Measurements from ENCODE around the gene HNRNPM.

Gene HNRNPM

DNA sequence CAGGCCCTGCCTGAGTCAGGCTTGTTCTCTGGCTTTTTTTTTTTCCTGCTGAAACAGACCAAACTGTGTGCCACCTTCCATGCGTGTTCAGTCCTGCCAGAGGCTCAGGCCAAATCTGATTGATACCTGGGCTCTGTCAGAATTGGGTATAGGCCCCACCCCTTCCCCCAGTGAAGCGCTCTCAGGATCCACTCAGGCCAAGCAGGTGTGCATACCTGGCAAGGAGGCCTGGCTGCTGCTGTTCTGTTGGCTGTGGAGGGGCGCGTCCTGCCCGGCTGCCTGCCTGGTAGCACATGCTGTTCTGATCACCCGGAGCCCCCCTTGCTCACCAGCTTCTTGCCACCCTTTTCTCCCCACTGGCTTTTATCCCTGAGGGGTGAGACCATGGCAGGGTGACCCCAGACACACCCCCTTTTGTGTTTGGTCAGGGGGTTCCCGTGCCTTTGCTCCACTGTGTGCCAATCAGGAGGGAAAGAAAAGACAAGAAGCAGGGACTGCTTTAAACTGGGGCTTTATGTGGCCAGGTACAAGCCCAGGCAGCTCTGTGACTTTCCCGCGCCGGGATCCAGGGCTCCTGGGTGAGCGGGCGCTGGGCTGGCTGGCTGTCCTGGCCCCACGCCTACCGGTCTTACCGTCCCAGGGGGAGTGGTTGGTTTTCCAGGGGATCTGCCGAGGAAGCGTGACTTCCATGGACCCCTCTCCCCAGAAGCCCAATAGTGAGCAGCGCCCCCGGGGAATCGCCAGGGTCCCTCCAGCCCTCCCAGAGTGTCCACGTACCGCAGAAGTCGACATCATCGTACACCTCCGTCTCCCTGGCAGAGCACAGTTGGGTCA lies 45.0 kb downstream of the HNRNPM start:
- Histone ChIP-seq H2AK5ac (ENCODE audit: low read length) (no peak overlapping the region), H2BK12ac (ENCODE audit: low read length) (no peak overlapping the region), H3K14ac (ENCODE audit: low read length) (no peak overlapping the region), H3K36me3 (ENCODE audit: control insufficient read depth in 1 of 2, insufficient read depth in 2 of 2, low read length in 2 of 2) (peaks cover 52 to 57% of the 10 kb centered on the region in 2 experiments), H3K27me3 (ENCODE audit: insufficient read depth, low read length) (no peaks in the 10 kb centered on the region), H2AFZ (ENCODE audit: insufficient read depth, low read length, poor library complexity) (no peak overlapping the region), H3K4me3 (ENCODE audit: low read depth, low read length) (no peak overlapping the region), H4K12ac (ENCODE audit: low read depth, low read length) (no peak overlapping the region), H3K23ac (ENCODE audit: low read length) (no peak overlapping the region), H2BK120ac (ENCODE audit: insufficient read depth, low read length, poor library complexity) (no peak overlapping the region), H2BK5ac (ENCODE audit: low read depth, low read length, poor library complexity) (no peak overlapping the region), H3K4me1 (ENCODE audit: control insufficient read depth in 1 of 2, insufficient read depth in 2 of 2, low read length in 2 of 2) (no peaks in the 10 kb centered on the region), H3K9ac (ENCODE audit: low read length) (no peak overlapping the region), H4K91ac (ENCODE audit: low read depth, low read length) (no peak overlapping the region), H3K27ac (ENCODE audit: low read depth, low read length) (no peak overlapping the region), H3K79me2 (ENCODE audit: control insufficient read depth, insufficient read depth, low read length, poor library complexity) (no peaks in the 10 kb centered on the region), H3K9me3 (ENCODE audit: insufficient read depth, low read depth, low read length) (peaks cover 6% of the 10 kb centered on the region), H3K4ac (ENCODE audit: low read depth, low read length) (no peak overlapping the region), H3K4me2 (ENCODE audit: low read length) (no peak overlapping the region), H3K79me1 (ENCODE audit: low read length) (no peaks in the 10 kb centered on the region), H4K8ac (ENCODE audit: low read depth, low read length) (no peak overlapping the region), H3K18ac (ENCODE audit: low read length) (no peak overlapping the region)
- no CpG with 5 or more reads among the region's 25 CpGs for WGBS (ENCODE audit: extremely low coverage, insufficient coverage, insufficient read length)
- no peak for DNase-seq

DNA sequence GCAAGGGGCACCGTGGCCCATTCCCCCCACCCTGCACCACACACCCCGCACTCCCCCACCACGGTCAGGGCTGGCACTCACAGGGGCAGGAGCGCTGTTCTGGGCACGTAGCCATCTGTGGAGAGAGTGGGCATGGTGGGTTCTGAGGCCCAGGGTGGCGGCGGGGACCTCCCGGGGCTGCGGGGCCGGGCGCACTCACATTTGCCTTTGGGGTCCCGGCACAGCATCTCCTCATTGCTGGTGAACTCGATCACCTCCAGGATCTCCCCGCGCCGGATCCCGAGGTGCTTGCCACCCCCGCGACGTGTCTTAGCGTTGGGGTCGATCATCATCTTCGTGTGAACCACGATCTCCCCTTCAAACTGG lies 45.6 kb downstream of the HNRNPM start:
- WGBS (ENCODE audit: extremely low coverage, insufficient coverage, insufficient read length), result no CpG with 5 or more reads among the region's 24 CpGs
- no peak overlapping the region for H2BK5ac ChIP-seq (ENCODE audit: low read depth, low read length, poor library complexity)
- no peak overlapping the region for H4K8ac ChIP-seq (ENCODE audit: low read depth, low read length)

GRCh38 chr19:8490873-8491272 lies 46.1 kb downstream of the HNRNPM start:
- no peaks in the 10 kb centered on the region for H3K27me3 ChIP-seq (ENCODE audit: insufficient read depth, low read length)
- no peak overlapping the region for H2BK5ac ChIP-seq (ENCODE audit: low read depth, low read length, poor library complexity)
- H2AFZ ChIP-seq (ENCODE audit: insufficient read depth, low read length, poor library complexity), result no peak overlapping the region
- H3K4me1 ChIP-seq (ENCODE audit: control insufficient read depth in 1 of 2, insufficient read depth in 2 of 2, low read length in 2 of 2), result no peaks in the 10 kb centered on the region
- no peak overlapping the region for H4K12ac ChIP-seq (ENCODE audit: low read depth, low read length)
- H3K9ac ChIP-seq (ENCODE audit: low read length), result no peak overlapping the region
- DNase-seq, result no peak
- no peak overlapping the region for H3K14ac ChIP-seq (ENCODE audit: low read length)
- H3K4ac ChIP-seq (ENCODE audit: low read depth, low read length), result no peak overlapping the region
- H2BK120ac ChIP-seq (ENCODE audit: insufficient read depth, low read length, poor library complexity), result no peak overlapping the region
- H3K79me2 ChIP-seq (ENCODE audit: control insufficient read depth, insufficient read depth, low read length, poor library complexity), result no peaks in the 10 kb centered on the region
- H3K36me3 ChIP-seq (ENCODE audit: control insufficient read depth in 1 of 2, insufficient read depth in 2 of 2, low read length in 2 of 2), result peaks cover 41 to 46% of the 10 kb centered on the region in 2 experiments
- no peak overlapping the region for H3K4me3 ChIP-seq (ENCODE audit: low read depth, low read length)
- peaks cover 2% of the 10 kb centered on the region for H3K9me3 ChIP-seq (ENCODE audit: insufficient read depth, low read depth, low read length)
- no peak overlapping the region for H2BK12ac ChIP-seq (ENCODE audit: low read length)
- no peak overlapping the region for H4K8ac ChIP-seq (ENCODE audit: low read depth, low read length)
- no peak overlapping the region for H3K18ac ChIP-seq (ENCODE audit: low read length)
- no peak overlapping the region for H4K91ac ChIP-seq (ENCODE audit: low read depth, low read length)
- H3K79me1 ChIP-seq (ENCODE audit: low read length), result no peaks in the 10 kb centered on the region
- no peak overlapping the region for H2AK5ac ChIP-seq (ENCODE audit: low read length)
- no CpG with 5 or more reads among the region's 12 CpGs for WGBS (ENCODE audit: extremely low coverage, insufficient coverage, insufficient read length)
- H3K4me2 ChIP-seq (ENCODE audit: low read length), result no peak overlapping the region
- no peak overlapping the region for H3K27ac ChIP-seq (ENCODE audit: low read depth, low read length)
- H3K23ac ChIP-seq (ENCODE audit: low read length), result no peak overlapping the region

More for the DNA sequence above, 45.6 kb downstream of the HNRNPM start:
- H4K12ac ChIP-seq (ENCODE audit: low read depth, low read length), result no peak overlapping the region
- H3K4ac ChIP-seq (ENCODE audit: low read depth, low read length), result no peak overlapping the region
- H2AK5ac ChIP-seq (ENCODE audit: low read length), result no peak overlapping the region
- DNase-seq, result no peak
- H2AFZ ChIP-seq (ENCODE audit: insufficient read depth, low read length, poor library complexity), result no peak overlapping the region
- no peak overlapping the region for H3K23ac ChIP-seq (ENCODE audit: low read length)
- no peak overlapping the region for H4K91ac ChIP-seq (ENCODE audit: low read depth, low read length)
- no peak overlapping the region for H2BK120ac ChIP-seq (ENCODE audit: insufficient read depth, low read length, poor library complexity)
- H3K36me3 ChIP-seq (ENCODE audit: control insufficient read depth in 1 of 2, insufficient read depth in 2 of 2, low read length in 2 of 2), result peaks cover 46 to 51% of the 10 kb centered on the region in 2 experiments
- no peak overlapping the region for H3K4me3 ChIP-seq (ENCODE audit: low read depth, low read length)
- H3K79me2 ChIP-seq (ENCODE audit: control insufficient read depth, insufficient read depth, low read length, poor library complexity), result no peaks in the 10 kb centered on the region
- H3K18ac ChIP-seq (ENCODE audit: low read length), result no peak overlapping the region
- no peak overlapping the region for H2BK12ac ChIP-seq (ENCODE audit: low read length)
- H3K4me2 ChIP-seq (ENCODE audit: low read length), result no peak overlapping the region
- no peaks in the 10 kb centered on the region for H3K27me3 ChIP-seq (ENCODE audit: insufficient read depth, low read length)
- no peak overlapping the region for H3K27ac ChIP-seq (ENCODE audit: low read depth, low read length)
- no peak overlapping the region for H3K14ac ChIP-seq (ENCODE audit: low read length)
- no peaks in the 10 kb centered on the region for H3K4me1 ChIP-seq (ENCODE audit: control insufficient read depth in 1 of 2, insufficient read depth in 2 of 2, low read length in 2 of 2)
- no peaks in the 10 kb centered on the region for H3K79me1 ChIP-seq (ENCODE audit: low read length)
- peaks cover 5% of the 10 kb centered on the region for H3K9me3 ChIP-seq (ENCODE audit: insufficient read depth, low read depth, low read length)
- H3K9ac ChIP-seq (ENCODE audit: low read length), result no peak overlapping the region

- DNase-seq, result no peak
- Histone ChIP-seq H3K23ac (ENCODE audit: low read length) (no peak overlapping the region), H2BK120ac (ENCODE audit: insufficient read depth, low read length, poor library complexity) (no peak overlapping the region)
Measured at GRCh38 chr19:8491574-8491973, 46.8 kb downstream of the HNRNPM start.

More at GRCh38 chr19:8491574-8491973, 46.8 kb downstream of the HNRNPM start:
- H4K12ac ChIP-seq (ENCODE audit: low read depth, low read length), result no peak overlapping the region
- no peaks in the 10 kb centered on the region for H3K79me1 ChIP-seq (ENCODE audit: low read length)
- H3K14ac ChIP-seq (ENCODE audit: low read length), result no peak overlapping the region
- H3K9me3 ChIP-seq (ENCODE audit: insufficient read depth, low read depth, low read length), result peaks cover 2% of the 10 kb centered on the region
- H3K79me2 ChIP-seq (ENCODE audit: control insufficient read depth, insufficient read depth, low read length, poor library complexity), result no peaks in the 10 kb centered on the region
- no peak overlapping the region for H3K4me2 ChIP-seq (ENCODE audit: low read length)
- no peak overlapping the region for H4K91ac ChIP-seq (ENCODE audit: low read depth, low read length)
- H3K36me3 ChIP-seq (ENCODE audit: control insufficient read depth in 1 of 2, insufficient read depth in 2 of 2, low read length in 2 of 2), result peaks cover 34 to 39% of the 10 kb centered on the region in 2 experiments
- no peaks in the 10 kb centered on the region for H3K27me3 ChIP-seq (ENCODE audit: insufficient read depth, low read length)
- no peak overlapping the region for H2BK5ac ChIP-seq (ENCODE audit: low read depth, low read length, poor library complexity)
- no peak overlapping the region for H3K4me3 ChIP-seq (ENCODE audit: low read depth, low read length)
- no peak overlapping the region for H2AFZ ChIP-seq (ENCODE audit: insufficient read depth, low read length, poor library complexity)
- H3K4me1 ChIP-seq (ENCODE audit: control insufficient read depth in 1 of 2, insufficient read depth in 2 of 2, low read length in 2 of 2), result no peaks in the 10 kb centered on the region
- H3K18ac ChIP-seq (ENCODE audit: low read length), result no peak overlapping the region
- H3K4ac ChIP-seq (ENCODE audit: low read depth, low read length), result no peak overlapping the region
- no CpG with 5 or more reads among the region's 6 CpGs for WGBS (ENCODE audit: extremely low coverage, insufficient coverage, insufficient read length)
- no peak overlapping the region for H2BK12ac ChIP-seq (ENCODE audit: low read length)
- H2AK5ac ChIP-seq (ENCODE audit: low read length), result no peak overlapping the region
- no peak overlapping the region for H4K8ac ChIP-seq (ENCODE audit: low read depth, low read length)
- no peak overlapping the region for H3K9ac ChIP-seq (ENCODE audit: low read length)
- H3K27ac ChIP-seq (ENCODE audit: low read depth, low read length), result no peak overlapping the region
